HG03196 (cell line): Measurements from ENCODE around the gene SLC22A2.
"Not testable (repeated sequence)": the region's sequence is repeated elsewhere in the genome, so short reads cannot be mapped to it uniquely, and the experiment has no call there.

Experiments used
- ATAC-seq: cut with Tn5 transposase; IDR thresholded peaks from one replicate; pipeline ENCODE4 v1.9.1; 2021; ENCODE audit not compliant: unreplicated experiment

Gene SLC22A2

DNA sequence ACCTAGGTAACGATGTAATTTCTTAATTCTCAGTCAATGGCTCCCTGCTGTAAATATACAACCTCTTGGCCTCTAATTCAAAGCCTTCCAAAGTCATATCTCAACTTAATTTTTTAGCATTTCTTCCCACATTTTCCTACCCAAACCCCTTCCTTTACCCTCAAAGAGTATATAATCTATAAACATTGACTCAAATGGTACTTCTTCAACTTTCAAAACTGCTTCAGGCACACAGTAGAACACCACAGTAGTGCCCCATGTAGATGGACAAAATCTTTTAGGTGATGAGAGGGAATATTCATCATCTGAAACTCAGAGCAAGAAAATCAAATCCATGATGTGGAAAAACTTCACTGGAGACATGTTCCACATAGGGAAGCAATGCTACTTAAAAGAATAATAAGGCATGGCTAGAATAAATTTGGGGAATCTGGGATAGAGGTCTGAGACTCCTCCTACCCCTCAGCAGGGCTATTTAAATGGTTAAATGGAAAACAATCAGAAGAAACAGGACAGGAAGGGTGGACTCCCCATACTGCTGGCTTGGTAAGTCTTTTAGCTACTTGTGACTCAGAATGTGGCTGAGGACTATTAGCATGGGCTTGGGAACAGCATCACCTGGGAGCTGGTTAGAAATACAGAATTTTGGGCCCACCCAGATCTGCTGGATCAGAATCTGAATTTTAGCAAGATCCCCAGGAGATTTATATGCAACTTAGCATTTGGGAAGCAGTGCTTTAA, 6.4 kb downstream of the SLC22A2 start:
- no peak for ATAC-seq

- ATAC-seq: no peak
Measured at GRCh38 chr6:160249671-160250070, 8.9 kb downstream of the SLC22A2 start.

GRCh38 chr6:160248538-160248937, 10.1 kb downstream of the SLC22A2 start:
- ATAC-seq: no peak

GRCh38 chr6:160247457-160247883, 11.2 kb downstream of the SLC22A2 start:
- ATAC-seq: no peak

- no peak for ATAC-seq
Measured at GRCh38 chr6:160240691-160241084, 17.9 kb downstream of the SLC22A2 start.

DNA sequence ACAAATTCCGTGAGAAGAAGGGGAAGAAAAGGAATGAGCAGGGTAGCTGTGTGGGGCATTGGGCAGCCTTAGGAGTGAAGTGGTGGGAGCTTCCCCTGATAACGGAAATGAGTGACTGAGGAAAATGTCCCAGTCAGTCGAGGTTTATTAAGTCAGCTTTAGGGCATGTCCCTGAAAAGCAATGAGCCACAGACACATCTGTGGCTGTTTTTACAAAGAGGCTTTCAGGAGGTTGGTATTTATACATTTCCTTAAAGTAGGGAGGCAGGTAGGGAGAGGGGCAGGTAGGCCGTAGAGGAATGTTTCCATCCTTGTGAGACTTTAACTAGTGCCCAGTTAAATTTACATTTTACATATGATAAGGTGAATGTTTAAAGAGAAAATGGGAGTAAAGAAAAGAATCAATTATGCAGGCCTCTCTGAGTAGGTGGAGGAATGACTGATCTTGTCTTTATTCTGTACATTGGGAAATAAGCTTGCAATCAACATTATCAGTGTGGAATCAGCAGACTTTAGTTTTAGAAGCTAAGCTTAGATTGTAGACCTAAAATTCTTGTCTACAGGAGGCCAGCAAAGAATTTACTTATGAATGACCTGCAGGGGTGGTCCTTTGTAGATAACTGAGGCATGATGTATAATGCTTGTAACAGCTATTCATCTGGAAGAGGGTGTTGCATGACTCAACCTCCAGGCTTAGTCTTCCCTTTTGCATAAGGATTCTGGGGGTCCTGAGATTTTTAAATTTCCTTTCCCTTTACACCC, 18.5 kb downstream of the SLC22A2 start:
- no peak for ATAC-seq

GRCh38 chr6:160238761-160239751, 19.6 kb downstream of the SLC22A2 start:
- ATAC-seq: no peak

GRCh38 chr6:160238278-160238711, 20.3 kb downstream of the SLC22A2 start:
- ATAC-seq: no peak

- ATAC-seq: not testable (repeated sequence)
Measured at GRCh38 chr6:160237597-160238275, 20.9 kb downstream of the SLC22A2 start.

- ATAC-seq: not testable (repeated sequence)
Measured at GRCh38 chr6:160236235-160236872, 22.3 kb downstream of the SLC22A2 start.

GRCh38 chr6:160233950-160234640, 24.5 kb downstream of the SLC22A2 start:
- not testable (repeated sequence) for ATAC-seq

- ATAC-seq: no peak
Measured at GRCh38 chr6:160227769-160228161, 30.9 kb downstream of the SLC22A2 start.

DNA sequence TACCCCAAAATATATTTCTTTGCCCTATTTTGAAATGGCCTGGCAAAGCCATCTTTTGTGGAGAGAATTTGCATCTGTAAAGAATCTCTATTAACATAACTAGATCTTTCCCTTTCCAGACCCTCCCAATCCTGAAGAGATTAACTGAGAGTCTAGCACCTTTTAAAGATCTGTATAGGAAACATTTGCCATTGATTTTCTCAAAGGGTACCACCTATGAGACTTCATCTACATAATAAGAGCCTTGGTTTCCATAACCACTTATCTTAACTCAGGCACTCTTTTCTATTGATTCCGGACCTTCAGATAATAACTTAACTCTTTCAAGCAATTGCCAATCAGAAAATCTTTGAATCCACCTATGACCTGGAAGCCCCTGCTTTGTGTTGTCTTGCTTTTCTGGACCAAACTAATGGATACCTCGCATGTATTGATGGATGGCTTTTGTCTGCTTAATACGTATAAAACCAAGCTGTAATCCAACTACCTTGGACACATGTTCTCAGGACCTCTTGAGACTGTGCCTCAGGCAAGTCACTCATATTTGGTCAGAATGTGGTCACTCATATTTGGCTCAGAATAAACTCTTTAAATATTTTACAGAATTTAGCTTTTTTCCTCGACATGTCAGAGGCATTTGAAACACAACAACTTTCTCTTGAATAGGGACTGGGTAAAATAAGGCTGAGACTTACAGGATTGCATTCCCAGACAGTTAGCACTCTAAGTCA, 31.4 kb downstream of the SLC22A2 start:
- ATAC-seq: no peak

DNA sequence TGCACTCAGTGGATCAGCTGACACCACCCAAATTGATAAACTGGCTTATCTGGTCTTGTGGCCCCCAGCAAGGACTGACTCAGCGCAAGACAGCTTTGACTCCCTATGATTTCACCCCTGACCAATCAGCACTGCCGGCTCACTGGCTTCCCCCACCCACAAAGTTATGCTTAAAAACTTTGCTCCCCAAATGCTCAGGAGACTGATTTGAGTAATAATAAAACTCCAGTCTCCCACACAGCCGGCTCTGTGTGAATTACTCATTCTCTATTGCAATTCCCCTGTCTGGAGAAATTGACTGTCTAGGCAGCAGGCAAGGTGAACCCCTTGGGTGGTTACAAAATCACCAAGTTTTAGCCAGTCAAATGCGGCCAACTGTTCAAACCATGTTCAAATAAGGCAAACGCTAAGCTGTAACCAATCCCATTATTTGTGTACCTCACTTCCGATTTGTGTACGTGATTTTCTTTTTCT, 32.5 kb downstream of the SLC22A2 start:
- no peak for ATAC-seq

- ATAC-seq: no peak
Measured at GRCh38 chr6:160224639-160225237, 33.9 kb downstream of the SLC22A2 start.

GRCh38 chr6:160222491-160222890, 36.1 kb downstream of the SLC22A2 start:
- ATAC-seq: no peak

DNA sequence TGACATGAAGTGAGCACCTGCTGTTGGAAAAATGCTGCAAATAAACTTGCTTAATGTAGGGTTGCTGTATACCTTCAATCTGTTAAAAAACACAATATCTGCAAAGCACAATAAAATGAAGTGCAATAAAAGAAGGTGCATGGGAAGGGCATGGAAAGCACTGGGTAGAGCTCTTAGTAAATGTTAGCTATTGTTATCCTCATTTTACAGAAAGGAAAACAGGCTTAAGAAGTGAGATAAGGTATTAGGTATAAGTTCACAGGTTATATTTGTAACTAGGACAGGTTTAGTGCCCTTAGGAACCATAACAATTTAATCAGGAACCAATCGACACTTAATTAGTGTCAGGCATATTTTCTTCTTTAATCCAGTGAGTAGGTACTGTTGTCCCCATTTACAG, 36.7 kb downstream of the SLC22A2 start:
- no peak for ATAC-seq

DNA sequence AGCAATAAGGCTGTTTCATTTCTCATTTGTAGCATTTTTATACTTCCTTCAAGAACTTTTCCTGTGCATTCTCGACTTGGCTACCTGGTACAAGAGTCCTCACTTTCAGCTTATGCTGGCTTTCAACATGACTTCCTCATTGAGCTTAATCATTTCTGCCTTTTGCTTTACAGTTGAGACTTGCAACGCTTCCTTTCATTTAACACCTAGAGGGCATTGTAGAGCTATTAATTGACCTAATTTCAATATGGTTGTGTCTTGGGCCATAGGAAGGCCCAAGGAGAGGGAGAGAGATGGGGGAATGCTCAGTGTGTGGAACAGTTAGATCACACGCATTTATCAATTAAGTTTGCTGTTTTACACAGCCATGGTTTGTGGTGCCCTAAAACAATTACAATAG, 37.2 kb downstream of the SLC22A2 start:
- ATAC-seq: peak; percentile 77
